Eye (tissue), 1 donor: Measurements from ENCODE around the gene KCNJ16.

ENCODE experiments used
- DNase-seq: peaks from one replicate; pipeline ENCODE4 v3.0.0-alpha.2; 2015

KCNJ16 gene

GRCh38 chr17:70070305-70071027, 4.6 kb upstream of the KCNJ16 start:
- DNase-seq: no peak

- no peak for DNase-seq
Measured at GRCh38 chr17:70071127-70071526, 3.9 kb upstream of the KCNJ16 start.

GRCh38 chr17:70071620-70072019, 3.4 kb upstream of the KCNJ16 start:
- DNase-seq: no peak

GRCh38 chr17:70072546-70073309, 2.3 kb upstream of the KCNJ16 start:
- DNase-seq: no peak

GRCh38 chr17:70073310-70073709, 1.7 kb upstream of the KCNJ16 start:
- DNase-seq: no peak

GRCh38 chr17:70073799-70074198, 1.2 kb upstream of the KCNJ16 start:
- DNase-seq: no peak

- DNase-seq: no peak
Measured at GRCh38 chr17:70074236-70074830, 692 bp upstream of the KCNJ16 start.

GRCh38 chr17:70076189-70076588, 1.2 kb downstream of the KCNJ16 start:
- DNase-seq: no peak

- DNase-seq: no peak
Measured at GRCh38 chr17:70076831-70077230, 1.8 kb downstream of the KCNJ16 start.

GRCh38 chr17:70078549-70078948, 3.5 kb downstream of the KCNJ16 start:
- no peak for DNase-seq

- DNase-seq: no peak
Measured at GRCh38 chr17:70078994-70079531, 4.0 kb downstream of the KCNJ16 start.

GRCh38 chr17:70080541-70081347, 5.7 kb downstream of the KCNJ16 start:
- DNase-seq: peak; percentile 27

GRCh38 chr17:70081885-70082284, 6.9 kb downstream of the KCNJ16 start:
- DNase-seq: no peak

- no peak for DNase-seq
Measured at GRCh38 chr17:70084476-70084875, 9.5 kb downstream of the KCNJ16 start.

GRCh38 chr17:70086516-70086915, 11.5 kb downstream of the KCNJ16 start:
- no peak for DNase-seq

GRCh38 chr17:70089513-70090148, 14.6 kb downstream of the KCNJ16 start:
- DNase-seq: no peak

GRCh38 chr17:70091005-70091568, 16.1 kb downstream of the KCNJ16 start:
- no peak for DNase-seq

- DNase-seq: no peak
Measured at GRCh38 chr17:70091696-70092095, 16.7 kb downstream of the KCNJ16 start.

GRCh38 chr17:70093163-70093562, 18.1 kb downstream of the KCNJ16 start:
- no peak for DNase-seq

GRCh38 chr17:70095455-70095854, 20.4 kb downstream of the KCNJ16 start:
- no peak for DNase-seq

- DNase-seq: no peak
Measured at GRCh38 chr17:70096861-70097260, 21.8 kb downstream of the KCNJ16 start.

GRCh38 chr17:70098030-70098429, 23.0 kb downstream of the KCNJ16 start:
- DNase-seq: no peak
